ELR (cell line): ENCODE measurements around the gene BACH1.
"Not testable (repeated sequence)": the region's sequence is repeated elsewhere in the genome, so short reads cannot be mapped to it uniquely, and the experiment has no call there.

Source experiments
- DNase-seq: peaks from one replicate; pipeline ENCODE4 v3.0.0-alpha.2; 2015; ENCODE audit warnings: low read depth

Gene BACH1

GRCh38 chr21:29346771-29347170 is 48.0 kb downstream of the BACH1 start:
- no peak for DNase-seq

GRCh38 chr21:29347274-29347681 is 48.6 kb downstream of the BACH1 start:
- DNase-seq = no peak

- no peak for DNase-seq
Measured at GRCh38 chr21:29349702-29350101, 51.0 kb downstream of the BACH1 start.

GRCh38 chr21:29350246-29350779 is 51.6 kb downstream of the BACH1 start:
- no peak for DNase-seq

GRCh38 chr21:29351691-29352090 is 53.0 kb downstream of the BACH1 start:
- no peak for DNase-seq

- not testable (repeated sequence) for DNase-seq
Measured at GRCh38 chr21:29355043-29355710, 56.5 kb downstream of the BACH1 start.

- not testable (repeated sequence) for DNase-seq
Measured at GRCh38 chr21:29356291-29356690, 57.6 kb downstream of the BACH1 start.

GRCh38 chr21:29356810-29357209 is 58.1 kb downstream of the BACH1 start:
- DNase-seq = not testable (repeated sequence)

- DNase-seq = peak; percentile 81
Measured at GRCh38 chr21:29359718-29360117, 61.0 kb downstream of the BACH1 start.

- DNase-seq = no peak
Measured at GRCh38 chr21:29360799-29361765, 62.4 kb downstream of the BACH1 start.

GRCh38 chr21:29362758-29363157 is 64.0 kb downstream of the BACH1 start:
- DNase-seq = no peak

GRCh38 chr21:29365661-29366265 is 67.0 kb downstream of the BACH1 start:
- DNase-seq = no peak

GRCh38 chr21:29366532-29366931 is 67.8 kb downstream of the BACH1 start:
- no peak for DNase-seq

- no peak for DNase-seq
Measured at GRCh38 chr21:29367335-29367734, 68.6 kb downstream of the BACH1 start.

- DNase-seq = no peak
Measured at GRCh38 chr21:29368906-29369305, 70.2 kb downstream of the BACH1 start.

GRCh38 chr21:29371464-29371863 is 72.7 kb downstream of the BACH1 start:
- no peak for DNase-seq

GRCh38 chr21:29372063-29372802 is 73.5 kb downstream of the BACH1 start:
- DNase-seq = peak; percentile 86

- DNase-seq = no peak
Measured at GRCh38 chr21:29374481-29374880, 75.8 kb downstream of the BACH1 start.

GRCh38 chr21:29376556-29376955 is 77.8 kb downstream of the BACH1 start:
- DNase-seq = peak; percentile 55

- no peak for DNase-seq
Measured at GRCh38 chr21:29377266-29377665, 78.5 kb downstream of the BACH1 start.

- DNase-seq = no peak
Measured at GRCh38 chr21:29378832-29379231, 80.1 kb downstream of the BACH1 start.
